ENCODE data around the gene PCSK9.

The PCSK9 gene

DNA sequence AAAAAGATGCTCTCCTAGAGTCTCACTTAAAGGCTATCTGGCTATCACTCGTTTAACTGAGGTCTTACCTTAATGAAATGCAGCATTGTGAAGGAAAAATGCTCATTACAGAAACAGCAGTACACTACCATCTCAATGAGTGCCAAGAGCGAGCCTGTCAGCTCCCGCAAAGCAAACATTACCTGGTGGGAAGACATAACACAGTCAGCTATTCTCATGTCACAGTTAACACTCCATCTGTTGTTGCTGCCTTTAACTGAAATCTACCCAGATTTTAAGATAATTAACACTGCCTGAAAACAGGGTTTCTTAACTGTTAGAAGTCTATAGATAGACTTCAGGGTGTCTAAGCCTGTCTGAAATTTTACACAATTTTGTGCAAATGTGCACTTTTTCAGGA, 39.1 kb downstream of the PCSK9 start:
- TF ChIP-seq CTCF (conservative IDR thresholded peaks at IDR 0.05), result no peak
- no peak overlapping the region for H3K27ac ChIP-seq

GRCh38 chr1:55079651-55080050, 40.3 kb downstream of the PCSK9 start:
- no peak for TF ChIP-seq CTCF (conservative IDR thresholded peaks at IDR 0.05)
- H3K27ac ChIP-seq, result no peak overlapping the region

GRCh38 chr1:55081188-55081904, 42.0 kb downstream of the PCSK9 start:
- no peak for TF ChIP-seq CTCF (conservative IDR thresholded peaks at IDR 0.05)
- no peak overlapping the region for H3K27ac ChIP-seq

- H3K27ac ChIP-seq, result no peak overlapping the region
- TF ChIP-seq CTCF (conservative IDR thresholded peaks at IDR 0.05), result no peak
Observed at GRCh38 chr1:55081905-55082296, 42.6 kb downstream of the PCSK9 start.

DNA sequence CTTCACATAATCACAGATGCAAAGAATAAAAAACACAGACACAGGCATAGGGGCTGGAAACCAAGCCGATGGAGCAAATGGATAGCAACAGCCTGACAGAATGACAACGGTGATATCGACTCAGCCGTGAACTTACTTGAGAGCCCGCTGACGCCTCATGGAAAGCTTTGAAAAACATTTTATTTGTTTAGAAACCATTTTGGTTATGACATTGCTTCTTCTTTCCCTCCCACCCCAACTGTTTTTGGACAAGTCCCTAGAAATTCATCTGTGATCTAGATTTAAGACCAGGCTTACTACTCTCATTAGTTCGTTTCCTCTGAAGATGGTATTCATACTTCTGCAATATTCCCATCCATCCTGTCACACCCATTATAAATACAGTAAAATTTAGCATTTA, 44.9 kb downstream of the PCSK9 start:
- no peak for TF ChIP-seq CTCF (conservative IDR thresholded peaks at IDR 0.05)
- H3K27ac ChIP-seq, result no peak overlapping the region

DNA sequence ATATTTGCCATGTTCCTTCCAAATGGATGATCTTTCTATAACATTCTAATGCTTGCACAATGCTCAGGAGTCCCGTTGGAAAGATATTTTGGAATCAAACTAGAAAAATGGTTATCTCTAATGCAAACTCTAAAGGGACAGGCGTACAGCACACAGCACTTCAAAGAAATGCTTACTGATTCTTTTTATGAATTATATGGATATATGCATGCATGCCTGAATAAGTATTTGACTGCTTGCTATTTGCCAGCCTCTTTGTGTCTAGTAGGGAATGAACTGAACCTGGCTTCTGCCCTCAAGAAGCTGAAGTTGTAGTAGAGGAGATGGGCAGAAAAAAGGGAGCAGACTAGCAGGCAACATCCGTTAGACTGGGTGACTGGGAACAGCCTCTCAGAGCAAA, 48.1 kb downstream of the PCSK9 start:
- H3K27ac ChIP-seq, result no peak overlapping the region
- no peak for TF ChIP-seq CTCF (conservative IDR thresholded peaks at IDR 0.05)

DNA sequence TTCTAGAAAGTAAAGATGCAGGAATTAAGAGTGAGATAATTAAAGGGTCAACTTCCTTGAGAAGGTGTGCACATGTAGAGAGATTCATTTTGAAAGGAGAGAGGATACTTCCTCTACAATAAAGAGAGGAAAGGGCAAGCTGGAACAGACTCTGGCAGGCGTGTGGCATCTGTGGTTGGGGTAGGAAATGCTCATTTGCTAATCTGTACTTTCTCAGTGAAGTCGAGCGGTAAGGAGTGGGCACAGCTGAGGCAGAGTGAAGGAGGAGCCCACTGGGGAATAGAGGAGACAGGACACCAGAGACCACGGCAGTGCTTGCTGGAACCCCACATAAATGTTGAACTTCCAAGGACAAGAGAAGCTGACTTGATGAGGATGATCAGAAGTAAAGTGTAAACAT, 49.1 kb downstream of the PCSK9 start:
- TF ChIP-seq CTCF (conservative IDR thresholded peaks at IDR 0.05), result no peak
- H3K27ac ChIP-seq, result no peak overlapping the region
